Naive thymus-derived CD4-positive, alpha-beta T cell (primary cell): ENCODE measurements around the gene CTNNA3. TPM values are rescaled to one million over a fixed set of nuclear protein-coding genes. Genes with fewer than 3 reads are reported as not detected.

Source experiments
- ATAC-seq: fragments of 150-1000 bp; cut with Tn5 transposase; 2 replicates; pipeline ENCODE4 v1.10.0; 2021; ENCODE audit warnings: mild to moderate bottlenecking, moderate library complexity
- CTCF ChIA-PET: fragments of 350-600 bp; sonication (Branson Sonifier 250); formaldehyde crosslinking; loops from one replicate; lab custom pipeline; 2021; ENCODE audit warnings: antibody characterized with exemption; lab: Charles Lee
- POLR2A ChIA-PET: fragments of 350-600 bp; sonication (Branson Sonifier 250); formaldehyde crosslinking; loops from one replicate; lab custom pipeline; 2021; ENCODE audit warnings: antibody characterized with exemption, inconsistent platforms; lab: Charles Lee
- DNase-seq, 9 donors: peaks; one replicate each; pipeline versions ENCODE4 v3.0.0 to v3.0.0-alpha.2; 2020 to 2022; ENCODE audit warnings: mixed read lengths in 1 of 9
- H3K27ac ChIP-seq: one replicate; pipeline ENCODE4 v1.7.0; 2013; ENCODE audit warnings: mild to moderate bottlenecking, low read depth, low read length, moderate library complexity
- H3K27me3 ChIP-seq, 2 donors: one replicate each; pipeline ENCODE4 v1.7.0; 2013; ENCODE audit warnings: low read length in 2 of 2, mild to moderate bottlenecking in 2 of 2, moderate library complexity in 2 of 2; ENCODE audit not compliant: control insufficient read depth in 2 of 2, insufficient read depth in 2 of 2
- H3K36me3 ChIP-seq, 3 experiments: 1 replicate in 2 of 3; 2 replicates in 1 of 3; pipeline ENCODE4 v1.7.0; 2013; ENCODE audit warnings: low read length in 3 of 3, mild to moderate bottlenecking in 3 of 3, moderate library complexity in 1 of 3; ENCODE audit not compliant: insufficient read depth in 3 of 3, control insufficient read depth in 2 of 3
- H3K4me1 ChIP-seq, 2 donors: one replicate each; pipeline ENCODE4 v1.7.0; 2013; ENCODE audit warnings: low read length in 2 of 2, mild to moderate bottlenecking in 2 of 2, moderate library complexity in 1 of 2; ENCODE audit not compliant: control insufficient read depth in 2 of 2, insufficient read depth in 2 of 2
- H3K4me3 ChIP-seq: 2 replicates; pipeline ENCODE4 v1.7.0; 2013; ENCODE audit warnings: mild to moderate bottlenecking, low read length
- H3K9me3 ChIP-seq, 3 experiments: 1 replicate in 2 of 3; 2 replicates in 1 of 3; pipeline ENCODE4 v1.7.0; 2013; ENCODE audit warnings: low read length in 3 of 3; ENCODE audit not compliant: control insufficient read depth in 2 of 3
- H3K27ac Mint-ChIP-seq, 9 donors: one replicate each; pipeline ENCODE4 v1.8.0; 2020 to 2022; ENCODE audit warnings: mixed read lengths in 9 of 9, mild to moderate bottlenecking in 8 of 9, moderate library complexity in 5 of 9, inconsistent platforms in 2 of 9
- H3K27me3 Mint-ChIP-seq, 5 donors: one replicate each; pipeline ENCODE4 v1.8.0; 2021 to 2022; ENCODE audit warnings: mixed read lengths in 5 of 5, mild to moderate bottlenecking in 1 of 5
- H3K36me3 Mint-ChIP-seq, 5 donors: one replicate each; pipeline ENCODE4 v1.8.0; 2020 to 2022; ENCODE audit warnings: mixed read lengths in 5 of 5, mild to moderate bottlenecking in 3 of 5, inconsistent platforms in 1 of 5
- H3K4me1 Mint-ChIP-seq, 7 donors: one replicate each; pipeline ENCODE4 v1.8.0; 2020 to 2022; ENCODE audit warnings: mixed read lengths in 7 of 7, mild to moderate bottlenecking in 3 of 7, inconsistent platforms in 1 of 7
- H3K4me3 Mint-ChIP-seq, 10 donors: one replicate each; pipeline ENCODE4 v1.8.0; 2020 to 2022; ENCODE audit warnings: mild to moderate bottlenecking in 10 of 10, mixed read lengths in 10 of 10, moderate library complexity in 6 of 10, inconsistent platforms in 2 of 10
- H3K9me3 Mint-ChIP-seq, 11 donors: one replicate each; pipeline ENCODE4 v1.8.0; 2020 to 2022; ENCODE audit warnings: mixed read lengths in 11 of 11, mild to moderate bottlenecking in 4 of 11, inconsistent platforms in 1 of 11, moderate library complexity in 1 of 11
- intact Hi-C, 2 donors: fragments of 100-400 bp; cut with micrococcal nuclease; formaldehyde crosslinking; loops; one replicate each; pipeline ENCODE4 v1.15.1; 2023
- polyA plus RNA-seq, 2 donors: library from polyadenylated mRNA; unstranded; fragments of 300-500 nt; fragmentation: Illumina TruSeq; gene quantifications; one replicate each; pipeline ENCODE4 v1.2.3, GENCODE V29; 2021
- total RNA-seq, 6 experiments: library from RNA in 5 of 6; stranded (reverse) in 5 of 6; gene quantifications; 1 replicate in 5 of 6; 2 replicates in 1 of 6; pipeline ENCODE4 v1.2.3 and lab custom pipeline; 2021 to 2026

The CTNNA3 gene
- total and polyA plus RNA-seq, 7 experiments from 2014 or later: 0.43 to 0.84 (median 0.71) TPM; not detected in 2

DNA sequence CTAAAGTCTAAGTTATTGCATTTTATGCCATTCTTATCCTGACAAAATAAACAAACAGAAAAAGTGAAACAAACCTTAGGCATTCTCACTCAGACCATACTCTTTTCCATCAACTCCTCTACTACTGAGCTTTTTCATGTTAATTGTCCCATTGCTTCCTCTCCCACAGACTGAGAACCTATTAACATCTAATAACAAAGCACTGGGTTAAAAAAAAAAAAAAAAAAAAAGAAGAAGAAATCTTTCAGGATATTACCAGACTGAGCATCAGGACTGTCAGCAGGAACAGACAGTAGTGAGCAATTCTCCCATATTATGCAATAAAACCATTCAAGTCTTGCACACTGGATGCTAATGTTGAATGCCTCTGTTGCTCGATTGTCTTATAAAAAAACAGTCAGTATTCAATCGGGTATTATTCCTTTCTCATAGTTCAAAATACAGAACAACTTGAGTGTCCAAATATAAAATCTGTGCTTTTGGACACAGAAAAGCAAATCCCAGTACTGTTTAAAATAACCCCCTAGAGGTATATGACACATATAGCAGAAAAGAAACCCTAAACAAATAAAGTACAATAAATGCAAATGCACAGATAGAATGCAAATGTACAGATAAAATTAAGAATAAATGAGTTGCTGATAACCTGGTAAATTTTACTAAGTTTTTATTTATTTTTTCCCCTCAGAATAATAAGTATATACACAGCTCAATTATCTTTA, 1301.5 kb downstream of the CTNNA3 start:
- no peak overlapping the region for H3K27ac Mint-ChIP-seq
- no peaks in the 10 kb centered on the region for H3K27me3 ChIP-seq
- no peaks in the 10 kb centered on the region for H3K27me3 Mint-ChIP-seq
- no peak overlapping the region for H3K4me3 ChIP-seq
- no peaks in the 10 kb centered on the region for H3K4me1 ChIP-seq
- H3K4me3 Mint-ChIP-seq: no peak overlapping the region
- no peaks in the 10 kb centered on the region for H3K4me1 Mint-ChIP-seq
- POLR2A ChIA-PET: no interaction called here
- peaks cover 0 to 6% (median 0%) of the 10 kb centered on the region in 11 donors for H3K9me3 Mint-ChIP-seq
- H3K36me3 ChIP-seq: no peaks in the 10 kb centered on the region
- intact Hi-C loops: no loop called here
- H3K9me3 ChIP-seq: no peaks in the 10 kb centered on the region
- H3K27ac ChIP-seq: no peak overlapping the region
- H3K36me3 Mint-ChIP-seq: no peaks in the 10 kb centered on the region
- ATAC-seq (no peak), DNase-seq (no peak)
- CTCF ChIA-PET: no interaction called here

DNA sequence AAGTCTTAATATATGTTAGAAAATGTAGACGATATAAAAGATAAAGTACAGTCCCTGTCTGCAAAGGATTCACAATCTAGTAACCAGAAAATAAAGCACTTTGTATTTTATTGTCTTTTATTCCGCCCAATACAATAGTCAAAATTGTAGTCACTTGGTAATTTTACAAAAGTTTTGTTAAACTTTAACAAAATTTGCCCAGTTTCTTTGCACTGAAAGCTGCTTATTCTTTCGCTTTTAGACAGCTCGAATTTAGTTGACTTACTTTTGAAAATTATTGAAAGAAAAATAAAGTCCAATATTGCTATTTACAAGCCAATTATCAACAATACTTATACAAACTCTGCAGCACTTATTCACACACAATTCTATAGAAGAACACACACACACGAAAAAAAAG, 1305.1 kb downstream of the CTNNA3 start:
- DNase-seq (no peak), ATAC-seq (no peak)
- intact Hi-C loops: no loop called here
- H3K36me3 Mint-ChIP-seq: no peaks in the 10 kb centered on the region
- peaks cover 0 to 6% (median 1%) of the 10 kb centered on the region in 11 donors for H3K9me3 Mint-ChIP-seq
- H3K27me3 Mint-ChIP-seq: no peaks in the 10 kb centered on the region
- Histone ChIP-seq H3K9me3 (no peaks in the 10 kb centered on the region), H3K4me1 (no peaks in the 10 kb centered on the region), H3K4me3 (no peak overlapping the region), H3K27me3 (no peaks in the 10 kb centered on the region), H3K27ac (no peak overlapping the region), H3K36me3 (no peaks in the 10 kb centered on the region)
- ChIA-PET CTCF (no interaction called here), POLR2A (no interaction called here)
- no peak overlapping the region for H3K4me3 Mint-ChIP-seq
- H3K27ac Mint-ChIP-seq: no peak overlapping the region
- H3K4me1 Mint-ChIP-seq: no peaks in the 10 kb centered on the region

DNA sequence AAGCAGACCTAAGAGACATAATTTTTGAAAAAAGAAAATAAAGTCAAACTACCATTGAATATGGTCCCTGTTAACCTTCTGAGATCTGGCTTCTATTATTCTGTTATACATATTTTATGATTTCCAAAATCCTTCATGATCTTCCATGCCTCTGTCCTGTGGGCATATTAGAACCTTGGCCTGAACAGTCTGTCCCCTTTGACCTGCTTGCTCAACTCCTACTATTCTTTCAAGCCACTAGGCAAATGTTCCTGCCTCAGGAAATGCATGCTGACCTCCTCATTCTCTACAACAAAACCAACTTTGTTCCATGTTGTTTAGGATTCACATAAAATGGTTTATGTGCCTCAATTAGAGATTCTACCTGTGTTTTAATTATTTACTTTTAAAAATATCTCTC, 1315.0 kb downstream of the CTNNA3 start:
- no peak overlapping the region for H3K4me3 Mint-ChIP-seq
- H3K4me1 Mint-ChIP-seq: no peaks in the 10 kb centered on the region
- ATAC-seq (no peak), DNase-seq (no peak)
- ChIA-PET CTCF (no interaction called here), POLR2A (no interaction called here)
- peaks cover 0 to 24% (median 4%) of the 10 kb centered on the region in 11 donors for H3K9me3 Mint-ChIP-seq
- no peaks in the 10 kb centered on the region for H3K4me1 ChIP-seq
- H3K36me3 Mint-ChIP-seq: no peaks in the 10 kb centered on the region
- intact Hi-C loops: no loop called here
- H3K27ac Mint-ChIP-seq: no peak overlapping the region
- H3K27ac ChIP-seq: no peak overlapping the region
- no peaks in the 10 kb centered on the region for H3K9me3 ChIP-seq
- H3K4me3 ChIP-seq: no peak overlapping the region
- H3K27me3 ChIP-seq: no peaks in the 10 kb centered on the region
- no peaks in the 10 kb centered on the region for H3K36me3 ChIP-seq
- H3K27me3 Mint-ChIP-seq: no peaks in the 10 kb centered on the region

DNA sequence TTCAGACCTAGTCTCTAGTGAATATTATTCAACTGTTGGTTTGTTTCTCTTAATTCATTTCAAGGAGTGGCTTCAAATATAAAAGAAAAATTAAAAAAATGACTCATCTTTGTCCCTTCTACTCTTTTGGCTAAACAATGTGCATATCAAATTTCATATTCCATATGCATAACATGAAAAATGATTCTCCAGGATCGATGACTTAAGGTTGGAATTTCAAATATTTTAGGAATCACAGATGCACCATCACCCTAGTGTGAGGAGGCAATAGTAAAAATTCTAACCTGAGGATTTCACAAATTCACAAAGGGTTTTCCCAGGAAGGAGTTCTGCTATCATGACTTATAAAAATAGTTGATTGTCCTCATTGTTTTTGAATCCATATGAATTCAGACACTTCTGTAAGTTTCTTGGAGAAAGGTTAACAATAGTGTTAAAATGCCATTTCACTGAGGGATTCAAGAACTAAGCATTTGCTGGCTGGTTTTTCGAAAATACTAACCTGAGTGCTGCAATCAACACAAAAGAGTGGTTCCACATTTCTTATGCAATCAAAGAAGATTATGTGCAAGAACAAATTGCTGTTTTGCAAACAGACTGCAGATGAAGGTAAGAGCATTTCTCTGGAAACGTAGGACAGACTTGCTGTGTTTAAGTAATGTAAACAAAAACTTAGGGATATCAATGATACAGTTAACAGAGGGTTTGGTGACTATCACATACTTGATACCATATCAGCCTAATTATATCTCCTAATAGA, 1317.7 kb downstream of the CTNNA3 start:
- CTCF ChIA-PET: no interaction called here
- no peaks in the 10 kb centered on the region for H3K9me3 ChIP-seq
- H3K27me3 ChIP-seq: no peaks in the 10 kb centered on the region
- H3K27ac ChIP-seq: no peak overlapping the region
- no peak overlapping the region for H3K27ac Mint-ChIP-seq
- no peak overlapping the region for H3K4me3 ChIP-seq
- no peak overlapping the region for H3K4me3 Mint-ChIP-seq
- POLR2A ChIA-PET: no interaction called here
- H3K4me1 Mint-ChIP-seq: no peaks in the 10 kb centered on the region
- H3K9me3 Mint-ChIP-seq: peaks cover 0 to 16% (median 5%) of the 10 kb centered on the region in 11 donors
- no peaks in the 10 kb centered on the region for H3K36me3 ChIP-seq
- H3K4me1 ChIP-seq: no peaks in the 10 kb centered on the region
- no peaks in the 10 kb centered on the region for H3K36me3 Mint-ChIP-seq
- DNase-seq (no peak), ATAC-seq (no peak)
- H3K27me3 Mint-ChIP-seq: no peaks in the 10 kb centered on the region
- intact Hi-C loops: no loop called here

DNA sequence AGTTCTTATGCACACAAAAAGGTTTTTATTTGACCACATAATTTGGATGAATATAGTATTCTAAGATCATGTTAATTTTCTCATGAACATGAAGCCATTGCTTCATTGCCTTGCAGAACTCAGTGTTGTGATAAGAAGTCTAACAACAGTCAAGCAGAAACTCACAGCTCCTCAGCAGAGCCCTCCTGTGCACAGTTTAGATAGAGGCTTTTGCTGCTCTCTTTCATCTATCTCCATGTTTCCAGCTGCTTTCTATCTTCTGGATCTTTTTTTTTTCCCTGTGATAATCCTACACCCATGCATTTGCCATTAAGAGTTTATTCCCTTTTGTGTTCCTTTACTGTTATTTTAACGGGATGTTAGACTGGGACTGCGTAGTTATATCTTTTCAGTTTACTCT, 1327.8 kb downstream of the CTNNA3 start:
- CTCF ChIA-PET: no interaction called here
- ATAC-seq: no peak

DNA sequence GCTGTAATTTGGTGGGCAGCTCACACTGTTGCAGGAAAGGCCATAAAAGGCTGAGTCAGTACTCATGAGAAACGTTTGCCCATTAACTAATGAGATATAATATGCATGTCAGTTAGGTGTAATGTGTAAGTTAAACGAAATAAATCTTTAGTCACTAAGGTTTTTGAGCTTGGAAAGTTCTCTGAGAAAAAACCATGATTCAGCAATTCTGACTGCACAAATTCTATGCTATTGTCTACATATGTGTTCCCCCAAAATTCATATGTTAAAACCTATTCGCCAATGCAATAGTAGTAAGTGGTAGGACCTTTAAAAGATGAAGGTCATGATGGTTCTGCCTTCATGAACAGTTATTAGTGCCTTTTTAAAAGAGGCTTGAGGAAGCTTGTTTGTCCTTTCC, 1329.8 kb downstream of the CTNNA3 start:
- ChIA-PET POLR2A (no interaction called here), CTCF (no interaction called here)
- no peaks in the 10 kb centered on the region for H3K4me1 ChIP-seq
- no peak overlapping the region for H3K4me3 Mint-ChIP-seq
- no peaks in the 10 kb centered on the region for H3K36me3 Mint-ChIP-seq
- H3K27me3 Mint-ChIP-seq: no peaks in the 10 kb centered on the region
- no peaks in the 10 kb centered on the region for H3K9me3 ChIP-seq
- ATAC-seq (no peak), DNase-seq (no peak)
- H3K27me3 ChIP-seq: no peaks in the 10 kb centered on the region
- H3K4me1 Mint-ChIP-seq: no peaks in the 10 kb centered on the region
- H3K27ac Mint-ChIP-seq: no peak overlapping the region
- intact Hi-C loops: no loop called here
- peaks cover 0 to 9% (median 2%) of the 10 kb centered on the region in 11 donors for H3K9me3 Mint-ChIP-seq
- H3K27ac ChIP-seq: no peak overlapping the region
- H3K36me3 ChIP-seq: no peaks in the 10 kb centered on the region
- H3K4me3 ChIP-seq: no peak overlapping the region

More for the DNA sequence above, 1327.8 kb downstream of the CTNNA3 start:
- intact Hi-C loops: no loop called here
- POLR2A ChIA-PET: interaction anchor here (0.7 kb wide), 1 partner anchor 410 kb away, joined by 3 read pairs; no protein-coding TSS in a partner anchor
- DNase-seq: no peak
- Mint-ChIP-seq H3K9me3 (peaks cover 0 to 12% (median 1%) of the 10 kb centered on the region in 11 donors), H3K36me3 (no peaks in the 10 kb centered on the region), H3K4me1 (no peaks in the 10 kb centered on the region), H3K4me3 (no peak overlapping the region), H3K27ac (no peak overlapping the region), H3K27me3 (no peaks in the 10 kb centered on the region)
- Histone ChIP-seq H3K27me3 (no peaks in the 10 kb centered on the region), H3K9me3 (no peaks in the 10 kb centered on the region), H3K36me3 (no peaks in the 10 kb centered on the region), H3K4me3 (no peak overlapping the region), H3K27ac (no peak overlapping the region), H3K4me1 (no peaks in the 10 kb centered on the region)
